Hepatocyte (in vitro differentiated cells): ENCODE data around the gene ATP6V0A4.

Source experiments
- CTCF ChIP-seq: fragments of 200-600 bp; sonication (generic); IDR thresholded peaks from 2 replicates; pipeline ENCODE4 v1.5.1; 2016; ENCODE audit warnings: antibody characterized with exemption, mild to moderate bottlenecking; ENCODE audit not compliant: poor library complexity
- EZH2 ChIP-seq: fragments of 200-600 bp; sonication (generic); IDR thresholded peaks from 2 replicates; pipeline ENCODE4 v1.6.1; 2016; ENCODE audit warnings: antibody characterized with exemption, mild to moderate bottlenecking, borderline replicate concordance

GRCh38 chr7:138690495-138690894 is 107.5 kb downstream of the ATP6V0A4 start:
- TF ChIP-seq CTCF (no peak), EZH2 (no peak)
